Measurements from ENCODE around the gene TSFM.

Gene TSFM

GRCh38 chr12:57839996-57840395 is 57.4 kb downstream of the TSFM start:
- TF ChIP-seq EZH2phosphoT487 (IDR thresholded peaks at IDR 0.05; ENCODE audit: borderline replicate concordance, low read length): no peak
- no peak for TF ChIP-seq CTCF (IDR thresholded peaks at IDR 0.05; ENCODE audit: low read depth, low read length, poor library complexity, severe bottlenecking)
- H4K20me1 ChIP-seq (ENCODE audit: control insufficient read depth, insufficient read depth, low read depth, low read length): peaks cover 40% of the 10 kb centered on the region

DNA sequence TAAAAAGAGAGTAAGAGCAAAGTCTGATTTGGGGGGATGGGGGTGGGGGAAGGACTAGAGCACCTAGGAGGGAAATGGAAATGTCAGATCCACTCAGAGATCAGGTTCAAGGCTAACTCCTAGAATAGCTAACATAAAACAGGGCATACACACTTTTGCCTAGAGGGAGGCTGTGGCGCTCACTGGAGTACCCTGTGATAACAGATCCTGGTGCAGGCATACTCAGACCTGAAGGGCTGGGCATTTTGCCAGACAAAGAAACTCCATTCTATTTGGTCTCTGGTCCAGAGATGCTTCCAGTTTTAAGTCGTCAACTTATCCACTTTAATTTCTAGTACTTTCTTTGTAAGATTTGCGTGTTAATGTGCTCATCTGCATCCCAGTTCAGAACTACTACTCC is 58.1 kb downstream of the TSFM start:
- no peak overlapping the region for H3K27ac ChIP-seq (ENCODE audit: low read depth, low read length)
- no peaks in the 10 kb centered on the region for H3K9me3 ChIP-seq (ENCODE audit: control insufficient read depth, insufficient read depth, low read length)
- H3K79me2 ChIP-seq (ENCODE audit: control insufficient read depth, low read length): peaks cover 82% of the 10 kb centered on the region
- TF ChIP-seq EZH2phosphoT487 (IDR thresholded peaks at IDR 0.05; ENCODE audit: borderline replicate concordance, low read length): no peak
- TF ChIP-seq CTCF (IDR thresholded peaks at IDR 0.05; ENCODE audit: low read depth, low read length, poor library complexity, severe bottlenecking): no peak
- no peaks in the 10 kb centered on the region for H3K9me2 ChIP-seq (replicated peaks; ENCODE audit: control insufficient read depth, low read length)
- H3K4me2 ChIP-seq (ENCODE audit: low read length): no peak overlapping the region
- H4K20me1 ChIP-seq (ENCODE audit: control insufficient read depth, insufficient read depth, low read depth, low read length): peaks cover 36% of the 10 kb centered on the region
- H3K4me1 ChIP-seq (ENCODE audit: control insufficient read depth, low read length): peaks cover 96% of the 10 kb centered on the region
- H3K4me3 ChIP-seq (ENCODE audit: low read length): no peak overlapping the region
- peaks cover 31% of the 10 kb centered on the region for H3F3A ChIP-seq (ENCODE audit: control insufficient read depth, insufficient read depth)
- H3K36me3 ChIP-seq (ENCODE audit: control insufficient read depth, low read length): 0 out of 2 replicates have a peak, but pooled peaks cover 4% of the 10 kb centered on the region
- H3K27me3 ChIP-seq (ENCODE audit: control insufficient read depth, low read length): 0 out of 2 replicates have a peak, but pooled peaks cover 3% of the 10 kb centered on the region

More at GRCh38 chr12:57839996-57840395, 57.4 kb downstream of the TSFM start:
- peak overlapping the region; percentile 36; the same call in 1 of the 2 replicates for H3K4me2 ChIP-seq (ENCODE audit: low read length)
- H3K36me3 ChIP-seq (ENCODE audit: control insufficient read depth, low read length): no peaks in the 10 kb centered on the region
- 0 out of 2 replicates have a peak, but pooled peaks cover 3% of the 10 kb centered on the region for H3K27me3 ChIP-seq (ENCODE audit: control insufficient read depth, low read length)
- H3K4me1 ChIP-seq (ENCODE audit: control insufficient read depth, low read length): peaks cover 100% of the 10 kb centered on the region
- H3K4me3 ChIP-seq (ENCODE audit: low read length): no peak overlapping the region
- H3K9me2 ChIP-seq (replicated peaks; ENCODE audit: control insufficient read depth, low read length): no peaks in the 10 kb centered on the region
- H3F3A ChIP-seq (ENCODE audit: control insufficient read depth, insufficient read depth): peaks cover 32% of the 10 kb centered on the region
- peaks cover 82% of the 10 kb centered on the region for H3K79me2 ChIP-seq (ENCODE audit: control insufficient read depth, low read length)
- H3K27ac ChIP-seq (ENCODE audit: low read depth, low read length): no peak overlapping the region
- H3K9me3 ChIP-seq (ENCODE audit: control insufficient read depth, insufficient read depth, low read length): no peaks in the 10 kb centered on the region

GRCh38 chr12:57841445-57841844 is 58.9 kb downstream of the TSFM start:
- 0 out of 2 replicates have a peak, but pooled peaks cover 3% of the 10 kb centered on the region for H3K27me3 ChIP-seq (ENCODE audit: control insufficient read depth, low read length)
- no peaks in the 10 kb centered on the region for H3K9me2 ChIP-seq (replicated peaks; ENCODE audit: control insufficient read depth, low read length)
- no peak overlapping the region for H3K4me2 ChIP-seq (ENCODE audit: low read length)
- H3K36me3 ChIP-seq (ENCODE audit: control insufficient read depth, low read length): peaks cover 7% of the 10 kb centered on the region; the same call in 1 of the 2 replicates
- peaks cover 89% of the 10 kb centered on the region for H3K4me1 ChIP-seq (ENCODE audit: control insufficient read depth, low read length)
- peaks cover 23% of the 10 kb centered on the region for H3F3A ChIP-seq (ENCODE audit: control insufficient read depth, insufficient read depth)
- no peaks in the 10 kb centered on the region for H3K9me3 ChIP-seq (ENCODE audit: control insufficient read depth, insufficient read depth, low read length)
- no peak overlapping the region for H3K27ac ChIP-seq (ENCODE audit: low read depth, low read length)
- peaks cover 81% of the 10 kb centered on the region for H3K79me2 ChIP-seq (ENCODE audit: control insufficient read depth, low read length)
- H3K4me3 ChIP-seq (ENCODE audit: low read length): no peak overlapping the region
- no peak for TF ChIP-seq EZH2phosphoT487 (IDR thresholded peaks at IDR 0.05; ENCODE audit: borderline replicate concordance, low read length)
- no peak for TF ChIP-seq CTCF (IDR thresholded peaks at IDR 0.05; ENCODE audit: low read depth, low read length, poor library complexity, severe bottlenecking)
- H4K20me1 ChIP-seq (ENCODE audit: control insufficient read depth, insufficient read depth, low read depth, low read length): peaks cover 31% of the 10 kb centered on the region

Data from DOHH2 (cell line).